Esophagus (tissue), 2 donors: Measurements from ENCODE around the gene PPARG. TPM values are rescaled to one million over a fixed set of nuclear protein-coding genes. Genes with fewer than 3 reads are reported as not detected.

Experiments used
- H3K27ac ChIP-seq, 2 donors: one replicate each; pipeline ENCODE4 v1.5.1; 2013; ENCODE audit warnings: low read depth in 2 of 2, mild to moderate bottlenecking in 2 of 2, inconsistent platforms in 1 of 2, low read length in 1 of 2, moderate library complexity in 1 of 2
- H3K27me3 ChIP-seq, 2 donors: one replicate each; pipeline ENCODE4 v1.6.1; 2013; ENCODE audit warnings: low read length in 2 of 2, control low read depth in 1 of 2, mild to moderate bottlenecking in 1 of 2; ENCODE audit not compliant: insufficient read depth in 2 of 2, control insufficient read depth in 1 of 2
- H3K36me3 ChIP-seq, 2 donors: one replicate each; pipeline ENCODE4 v1.6.1; 2013; ENCODE audit warnings: low read length in 1 of 2; ENCODE audit not compliant: control insufficient read depth in 2 of 2, insufficient read depth in 2 of 2
- H3K4me1 ChIP-seq, 2 donors: one replicate each; pipeline ENCODE4 v1.6.1; 2013; ENCODE audit warnings: low read length in 1 of 2; ENCODE audit not compliant: control insufficient read depth in 2 of 2, insufficient read depth in 2 of 2
- H3K4me3 ChIP-seq, 2 donors: one replicate each; pipeline ENCODE4 v1.5.1; 2013; ENCODE audit warnings: low read length in 2 of 2, mild to moderate bottlenecking in 2 of 2, low read depth in 1 of 2, moderate library complexity in 1 of 2
- H3K9me3 ChIP-seq, 2 donors: one replicate each; pipeline ENCODE4 v1.6.1; 2013; ENCODE audit warnings: mild to moderate bottlenecking in 2 of 2, low read depth in 1 of 2, low read length in 1 of 2, moderate library complexity in 1 of 2; ENCODE audit not compliant: control insufficient read depth in 2 of 2, insufficient read depth in 1 of 2
- WGBS, 2 donors: extraction: QIAGEN DNeasy Blood & Tissue Kit; methylation state at CpG; one replicate each; pipeline ENCODE4 v1.1.7; 2013; 5-methylcytosine and 5-hydroxymethylcytosine counted together
- polyA plus RNA-seq, 2 donors: library from polyadenylated mRNA; stranded (reverse); fragments of 200-250 nt; gene quantifications; one replicate each; pipeline ENCODE4 v1.2.3, GENCODE V29; 2013
- donor health status: healthy with polysubstance abuse.
- donor health status: Bipolar disorder and iron deficiency.

PPARG gene
- polyA plus RNA-seq, 2 donors: 2.6 to 3.4 TPM

- no peak overlapping the region for H3K27ac ChIP-seq
- no peak overlapping the region for H3K4me3 ChIP-seq
- WGBS, 2 donors: 55 to 66% methylated on average over 5 of the region's 5 CpGs
- H3K27me3 ChIP-seq: no peaks in the 10 kb centered on the region
- H3K4me1 ChIP-seq: no peaks in the 10 kb centered on the region
- H3K9me3 ChIP-seq: no peaks in the 10 kb centered on the region
- no peaks in the 10 kb centered on the region for H3K36me3 ChIP-seq
These were observed 30.1 kb downstream of the PPARG start for GRCh38 chr3:12318758-12319621.

GRCh38 chr3:12321015-12321414 is 32.1 kb downstream of the PPARG start:
- Histone ChIP-seq H3K36me3 (no peaks in the 10 kb centered on the region), H3K4me1 (no peaks in the 10 kb centered on the region), H3K4me3 (no peak overlapping the region), H3K9me3 (no peaks in the 10 kb centered on the region), H3K27me3 (no peaks in the 10 kb centered on the region), H3K27ac (no peak overlapping the region)
- WGBS, 2 donors: 89 to 100% methylated on average over 2 of the region's 2 CpGs

- Histone ChIP-seq H3K36me3 (no peaks in the 10 kb centered on the region), H3K27ac (no peak overlapping the region), H3K4me3 (no peak overlapping the region), H3K4me1 (no peaks in the 10 kb centered on the region), H3K9me3 (no peaks in the 10 kb centered on the region), H3K27me3 (no peaks in the 10 kb centered on the region)
- 56% methylated on average over 2 of the region's 2 CpGs for WGBS, 2 donors
These were observed 34.4 kb downstream of the PPARG start for GRCh38 chr3:12323237-12323636.

GRCh38 chr3:12325586-12326515 is 37.0 kb downstream of the PPARG start:
- H3K27me3 ChIP-seq: no peaks in the 10 kb centered on the region
- WGBS, 2 donors: 73 to 77% methylated on average over 4 of the region's 4 CpGs
- H3K4me3 ChIP-seq: no peak overlapping the region
- H3K9me3 ChIP-seq: no peaks in the 10 kb centered on the region
- no peaks in the 10 kb centered on the region for H3K36me3 ChIP-seq
- no peaks in the 10 kb centered on the region for H3K4me1 ChIP-seq
- H3K27ac ChIP-seq: no peak overlapping the region

GRCh38 chr3:12327021-12327420 is 38.2 kb downstream of the PPARG start:
- no peaks in the 10 kb centered on the region for H3K36me3 ChIP-seq
- no peaks in the 10 kb centered on the region for H3K4me1 ChIP-seq
- H3K27me3 ChIP-seq: no peaks in the 10 kb centered on the region
- no peaks in the 10 kb centered on the region for H3K9me3 ChIP-seq
- H3K4me3 ChIP-seq: no peak overlapping the region
- WGBS, 2 donors: 75 to 90% methylated on average over 5 of the region's 5 CpGs
- H3K27ac ChIP-seq: no peak overlapping the region

GRCh38 chr3:12328132-12328836 is 39.4 kb downstream of the PPARG start:
- H3K36me3 ChIP-seq: no peaks in the 10 kb centered on the region
- no peaks in the 10 kb centered on the region for H3K27me3 ChIP-seq
- no peak overlapping the region for H3K27ac ChIP-seq
- H3K4me3 ChIP-seq: no peak overlapping the region
- H3K4me1 ChIP-seq: no peaks in the 10 kb centered on the region
- no peaks in the 10 kb centered on the region for H3K9me3 ChIP-seq
- 81 to 83% methylated on average over 8 of the region's 8 CpGs for WGBS, 2 donors

- H3K27me3 ChIP-seq: no peaks in the 10 kb centered on the region
- H3K27ac ChIP-seq: no peak overlapping the region
- H3K9me3 ChIP-seq: no peaks in the 10 kb centered on the region
- H3K4me1 ChIP-seq: no peaks in the 10 kb centered on the region
- no peaks in the 10 kb centered on the region for H3K36me3 ChIP-seq
- WGBS, 2 donors: 83 to 89% methylated on average over 3 of the region's 3 CpGs
- no peak overlapping the region for H3K4me3 ChIP-seq
These were observed 40.1 kb downstream of the PPARG start for GRCh38 chr3:12328837-12329462.

- no peaks in the 10 kb centered on the region for H3K36me3 ChIP-seq
- H3K4me3 ChIP-seq: no peak overlapping the region
- no peaks in the 10 kb centered on the region for H3K9me3 ChIP-seq
- H3K27me3 ChIP-seq: no peaks in the 10 kb centered on the region
- WGBS, 2 donors: 88 to 89% methylated on average over 3 of the region's 3 CpGs
- no peaks in the 10 kb centered on the region for H3K4me1 ChIP-seq
- H3K27ac ChIP-seq: no peak overlapping the region
These were observed 45.9 kb downstream of the PPARG start for GRCh38 chr3:12334786-12335185.

- Histone ChIP-seq H3K4me3 (no peak overlapping the region), H3K4me1 (no peaks in the 10 kb centered on the region)
- WGBS, 2 donors: 75 to 76% methylated on average over 3 of the region's 3 CpGs
These were observed 46.6 kb downstream of the PPARG start for GRCh38 chr3:12335421-12335820.

More at GRCh38 chr3:12335421-12335820, 46.6 kb downstream of the PPARG start:
- no peak overlapping the region for H3K27ac ChIP-seq
- H3K36me3 ChIP-seq: no peaks in the 10 kb centered on the region
- H3K9me3 ChIP-seq: no peaks in the 10 kb centered on the region
- H3K27me3 ChIP-seq: no peaks in the 10 kb centered on the region
